Keratinocyte (primary cell): ENCODE data around the gene DPH2. TPM values are rescaled to one million over a fixed set of nuclear protein-coding genes. Genes with fewer than 3 reads are reported as not detected.

Experiments used
- DNase-seq: peaks from one replicate; pipeline ENCODE4 v3.0.0-alpha.2; 2011; ENCODE audit warnings: low read depth, missing footprints, low spot score
- FAIRE-seq: peaks from 2 replicates; lab custom pipeline; 2011; peaks lifted over from hg19 to GRCh38; lab: Jason Lieb, UNC
- H2AFZ ChIP-seq: 2 replicates; pipeline ENCODE4 v1.6.0; 2012; ENCODE audit warnings: low read length, control low read depth, inconsistent platforms; ENCODE audit not compliant: control insufficient read depth
- H3K27ac ChIP-seq: 2 replicates; pipeline ENCODE4 v1.5.1; 2011; ENCODE audit warnings: low read length; ENCODE audit not compliant: control insufficient read depth, insufficient read depth
- H3K27me3 ChIP-seq: 3 replicates; pipeline ENCODE4 v1.6.0; 2011; ENCODE audit warnings: low read length; ENCODE audit not compliant: control insufficient read depth, insufficient read depth; ENCODE audit errors: extremely low read depth
- H3K36me3 ChIP-seq, 2 experiments: 2 replicates in 1 of 2; 3 replicates in 1 of 2; pipeline ENCODE4 v1.5.1; 2011; ENCODE audit warnings: low read length in 2 of 2, mild to moderate bottlenecking in 1 of 2; ENCODE audit not compliant: control insufficient read depth in 2 of 2, insufficient read depth in 2 of 2; ENCODE audit errors: extremely low read depth in 1 of 2
- H3K4me1 ChIP-seq: 3 replicates; pipeline ENCODE4 v1.5.1; 2011; ENCODE audit warnings: low read length; ENCODE audit not compliant: control insufficient read depth, insufficient read depth; ENCODE audit errors: extremely low read depth
- H3K4me2 ChIP-seq: 3 replicates; pipeline ENCODE4 v1.6.0; 2011; ENCODE audit warnings: low read depth, low read length; ENCODE audit not compliant: control insufficient read depth, insufficient read depth; ENCODE audit errors: extremely low read depth
- H3K4me3 ChIP-seq, 3 experiments: fragments of 200-600 bp in 1 of 3; sonication (generic) in 1 of 3; 2 replicates in 2 of 3; 3 replicates in 1 of 3; pipeline ENCODE4 v1.5.1; 2011 to 2016; ENCODE audit warnings: low read length in 3 of 3, mild to moderate bottlenecking in 3 of 3, control low read depth in 2 of 3, inconsistent platforms in 1 of 3, low read depth in 1 of 3, mixed read lengths in 1 of 3, mixed run types in 1 of 3, moderate library complexity in 1 of 3; ENCODE audit not compliant: control insufficient read depth in 2 of 3, insufficient read depth in 2 of 3; ENCODE audit errors: extremely low read depth in 1 of 3
- H3K79me2 ChIP-seq: 2 replicates; pipeline ENCODE4 v1.6.0; 2012; ENCODE audit warnings: low read length; ENCODE audit not compliant: control insufficient read depth, insufficient read depth
- H3K9ac ChIP-seq: 3 replicates; pipeline ENCODE4 v1.6.0; 2011; ENCODE audit warnings: low read length; ENCODE audit not compliant: control insufficient read depth, insufficient read depth; ENCODE audit errors: extremely low read depth
- H3K9me1 ChIP-seq: 3 replicates; pipeline ENCODE4 v1.6.0; 2011; ENCODE audit warnings: low read length; ENCODE audit not compliant: control insufficient read depth, insufficient read depth; ENCODE audit errors: extremely low read depth
- H3K9me3 ChIP-seq: 2 replicates; pipeline ENCODE4 v1.5.1; 2012; ENCODE audit warnings: low read depth, low read length; ENCODE audit not compliant: control insufficient read depth
- H4K20me1 ChIP-seq: 3 replicates; pipeline ENCODE4 v1.6.0; 2011; ENCODE audit warnings: low read length; ENCODE audit not compliant: control insufficient read depth, insufficient read depth; ENCODE audit errors: extremely low read depth
- EZH2 ChIP-seq: IDR thresholded peaks from one replicate; pipeline ENCODE4 v1.6.1; 2012; ENCODE audit warnings: inconsistent platforms, mild to moderate bottlenecking, low read length, moderate library complexity
- dilution Hi-C: fragments of 300-500 bp; cut with MboI; formaldehyde crosslinking; loops from one replicate; pipeline ENCODE4 v1.7.0; 2020; ENCODE audit warnings: low sequenced_read_pairs; ENCODE audit not compliant: extremely low pct_ligation_motif_present
- polyA plus RNA-seq, 5 experiments: library from polyadenylated mRNA; depleted of rRNA in 3 of 5; stranded (reverse) in 3 of 5; stranded (forward) in 1 of 5; unstranded in 1 of 5; fragments of >200 nt; gene quantifications; 1 replicate in 1 of 5; 2 replicates in 3 of 5; 3 replicates in 1 of 5; pipeline versions ENCODE4 v1.2.1 to v1.2.3, GENCODE V29; 2011 to 2012; ENCODE audit warnings: missing spikeins in 2 of 5, low read depth in 1 of 5, low replicate concordance in 1 of 5
- TF ChIP-seq, protein P1 (sequence below), 3 experiments: IDR thresholded peaks in 1 of 3; conservative IDR thresholded peaks in 1 of 3; optimal IDR thresholded peaks in 1 of 3; 2 replicates in 2 of 3; 3 replicates in 1 of 3; pipeline versions ENCODE3 to v1.5.1; 2011; ENCODE audit warnings: low read length in 3 of 3, mild to moderate bottlenecking in 3 of 3, moderate library complexity in 2 of 3, control low read depth in 1 of 3, inconsistent platforms in 1 of 3; ENCODE audit not compliant: insufficient read depth in 2 of 3; ENCODE audit errors: extremely low read depth in 1 of 3

Gene DPH2
- polyA plus RNA-seq, 1 donor (not counting 4 experiments of a cell fraction or from before 2014, with no cell fraction given) = 30.3 TPM

DNA sequence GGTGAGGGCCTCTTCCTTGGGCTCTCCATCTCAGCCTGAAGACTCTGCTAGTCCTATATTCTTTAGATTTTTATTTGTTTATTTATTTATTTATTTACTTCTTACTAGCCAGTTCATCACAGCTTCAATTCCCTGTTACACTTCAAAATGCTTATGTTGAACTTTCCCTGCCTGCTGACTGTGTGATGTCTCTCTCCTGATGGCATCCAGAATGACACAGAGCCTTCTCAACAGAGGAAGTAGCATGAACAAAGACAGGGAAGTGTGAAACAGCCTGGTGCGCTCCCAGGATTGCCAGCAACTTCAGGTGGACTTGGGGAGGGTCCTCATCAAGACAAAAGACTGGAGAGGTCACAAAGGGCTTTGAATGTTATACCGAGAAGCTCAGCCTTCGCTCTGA is 27.4 kb upstream of the DPH2 start:
- TF ChIP-seq, protein P1, sequence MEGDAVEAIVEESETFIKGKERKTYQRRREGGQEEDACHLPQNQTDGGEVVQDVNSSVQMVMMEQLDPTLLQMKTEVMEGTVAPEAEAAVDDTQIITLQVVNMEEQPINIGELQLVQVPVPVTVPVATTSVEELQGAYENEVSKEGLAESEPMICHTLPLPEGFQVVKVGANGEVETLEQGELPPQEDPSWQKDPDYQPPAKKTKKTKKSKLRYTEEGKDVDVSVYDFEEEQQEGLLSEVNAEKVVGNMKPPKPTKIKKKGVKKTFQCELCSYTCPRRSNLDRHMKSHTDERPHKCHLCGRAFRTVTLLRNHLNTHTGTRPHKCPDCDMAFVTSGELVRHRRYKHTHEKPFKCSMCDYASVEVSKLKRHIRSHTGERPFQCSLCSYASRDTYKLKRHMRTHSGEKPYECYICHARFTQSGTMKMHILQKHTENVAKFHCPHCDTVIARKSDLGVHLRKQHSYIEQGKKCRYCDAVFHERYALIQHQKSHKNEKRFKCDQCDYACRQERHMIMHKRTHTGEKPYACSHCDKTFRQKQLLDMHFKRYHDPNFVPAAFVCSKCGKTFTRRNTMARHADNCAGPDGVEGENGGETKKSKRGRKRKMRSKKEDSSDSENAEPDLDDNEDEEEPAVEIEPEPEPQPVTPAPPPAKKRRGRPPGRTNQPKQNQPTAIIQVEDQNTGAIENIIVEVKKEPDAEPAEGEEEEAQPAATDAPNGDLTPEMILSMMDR (optimal IDR thresholded peaks at IDR 0.05 in 1 of 3, IDR thresholded peaks at IDR 0.05 in 1 of 3, conservative IDR thresholded peaks at IDR 0.05 in 1 of 3; ENCODE audit: extremely low read depth in 1 of 3, insufficient read depth in 2 of 3, low read length in 3 of 3) = no peak
- no peak for TF ChIP-seq EZH2
- no peak overlapping the region for H3K4me2 ChIP-seq
- H3K4me3 ChIP-seq = no peak overlapping the region
- no peaks in the 10 kb centered on the region for H3K27me3 ChIP-seq
- peaks cover 15% of the 10 kb centered on the region for H3K79me2 ChIP-seq
- no peak overlapping the region for H3K27ac ChIP-seq
- H3K9me1 ChIP-seq = no peaks in the 10 kb centered on the region
- H2AFZ ChIP-seq = no peak overlapping the region
- dilution Hi-C loops = loop anchor here (25.0 kb wide), 2 partner anchors 105 to 230 kb away; partner anchors contain the start of gene ST3GAL3
- no peak for DNase-seq
- no peak overlapping the region for H3K9ac ChIP-seq
- H3K9me3 ChIP-seq = no peaks in the 10 kb centered on the region
- H3K4me1 ChIP-seq = peaks cover 17% of the 10 kb centered on the region
- FAIRE-seq = no peak
- H3K36me3 ChIP-seq = peaks cover 1 to 6% of the 10 kb centered on the region in 2 experiments
- no peaks in the 10 kb centered on the region for H4K20me1 ChIP-seq

DNA sequence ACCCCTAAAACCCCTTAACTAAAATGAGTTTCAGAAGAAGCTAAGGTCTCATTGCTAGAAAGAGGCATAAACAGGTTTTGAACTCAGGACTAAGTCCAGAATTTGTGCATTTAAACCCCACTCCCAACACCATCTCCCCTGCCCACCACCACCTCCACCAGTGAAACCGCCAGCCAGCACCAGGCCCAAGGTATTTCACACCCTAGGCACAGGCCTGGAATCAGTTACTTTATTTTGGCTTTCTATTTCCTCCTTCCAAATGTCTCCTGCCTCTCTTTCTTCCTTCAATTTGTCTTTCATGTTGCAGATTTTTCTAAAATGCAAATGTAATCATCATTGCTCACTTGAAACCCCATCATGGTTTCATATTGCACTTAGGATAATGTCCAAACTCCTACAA is 24.9 kb upstream of the DPH2 start:
- Histone ChIP-seq H3K9ac (no peak overlapping the region), H3K9me1 (no peaks in the 10 kb centered on the region), H3K4me1 (peaks cover 21% of the 10 kb centered on the region), H3K27me3 (no peaks in the 10 kb centered on the region), H4K20me1 (no peaks in the 10 kb centered on the region), H3K36me3 (peaks cover 3 to 7% of the 10 kb centered on the region in 2 experiments), H2AFZ (no peak overlapping the region), H3K27ac (no peak overlapping the region), H3K4me2 (no peak overlapping the region), H3K9me3 (no peaks in the 10 kb centered on the region), H3K4me3 (no peak overlapping the region), H3K79me2 (peaks cover 37% of the 10 kb centered on the region)
- DNase-seq (no peak), FAIRE-seq (no peak)
- TF ChIP-seq EZH2 = no peak
- TF ChIP-seq, protein P1 (optimal IDR thresholded peaks at IDR 0.05 in 1 of 3, IDR thresholded peaks at IDR 0.05 in 1 of 3, conservative IDR thresholded peaks at IDR 0.05 in 1 of 3; ENCODE audit: extremely low read depth in 1 of 3, insufficient read depth in 2 of 3, low read length in 3 of 3) = no peak
- dilution Hi-C loops = loop anchor here (25.0 kb wide), 2 partner anchors 108 to 233 kb away; partner anchors contain the start of gene ST3GAL3
